ENCODE results near the gene HOXC10.

GRCh38 chr12:54010972-54011664 is 26.2 kb downstream of the HOXC10 start:
- no peak for TF ChIP-seq CTCF (IDR thresholded peaks at IDR 0.05)
- TF ChIP-seq POLR2A (IDR thresholded peaks at IDR 0.05), result no peak
